SHP77 treated with DMSO at 0.1 percent for 48 hours (cell line): ENCODE measurements around the gene IL17REL.
"Not testable (repeated sequence)": the region's sequence is repeated elsewhere in the genome, so short reads cannot be mapped to it uniquely, and the experiment has no call there.

Source experiments
- DNase-seq: peaks from one replicate; lab custom pipeline; 2025; lab: John Stamatoyannopoulos, UW

Gene IL17REL

DNA sequence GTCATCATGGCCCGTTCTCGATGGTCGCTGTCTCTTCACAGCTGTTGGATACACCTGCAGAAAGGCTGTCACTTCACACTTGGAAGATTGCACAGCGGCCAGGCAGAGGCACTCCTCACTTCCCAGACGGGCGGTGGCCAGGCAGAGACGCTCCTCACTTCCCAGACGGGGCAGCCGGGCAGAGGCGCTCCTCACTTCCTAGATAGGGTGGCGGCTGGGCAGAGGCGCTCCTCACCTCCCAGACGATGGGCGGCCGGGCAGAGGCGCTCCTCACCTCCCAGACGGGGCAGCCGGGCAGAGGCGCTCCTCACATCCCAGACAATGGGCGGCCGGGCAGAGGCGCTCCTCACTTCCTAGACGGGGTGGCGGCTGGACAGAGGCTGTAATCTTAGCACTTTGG is 22.7 kb downstream of the IL17REL start:
- DNase-seq: not testable (repeated sequence)

- DNase-seq: no peak
Observed at GRCh38 chr22:49986325-49986724, 26.2 kb downstream of the IL17REL start.

- DNase-seq: no peak
Observed at GRCh38 chr22:49983148-49984042, 29.2 kb downstream of the IL17REL start.

- not testable (repeated sequence) for DNase-seq
Observed at GRCh38 chr22:49981799-49982198, 30.8 kb downstream of the IL17REL start.

GRCh38 chr22:49979587-49980264 is 32.8 kb downstream of the IL17REL start:
- peak; percentile 28 for DNase-seq

GRCh38 chr22:49977578-49977977 is 35.0 kb downstream of the IL17REL start:
- no peak for DNase-seq

DNA sequence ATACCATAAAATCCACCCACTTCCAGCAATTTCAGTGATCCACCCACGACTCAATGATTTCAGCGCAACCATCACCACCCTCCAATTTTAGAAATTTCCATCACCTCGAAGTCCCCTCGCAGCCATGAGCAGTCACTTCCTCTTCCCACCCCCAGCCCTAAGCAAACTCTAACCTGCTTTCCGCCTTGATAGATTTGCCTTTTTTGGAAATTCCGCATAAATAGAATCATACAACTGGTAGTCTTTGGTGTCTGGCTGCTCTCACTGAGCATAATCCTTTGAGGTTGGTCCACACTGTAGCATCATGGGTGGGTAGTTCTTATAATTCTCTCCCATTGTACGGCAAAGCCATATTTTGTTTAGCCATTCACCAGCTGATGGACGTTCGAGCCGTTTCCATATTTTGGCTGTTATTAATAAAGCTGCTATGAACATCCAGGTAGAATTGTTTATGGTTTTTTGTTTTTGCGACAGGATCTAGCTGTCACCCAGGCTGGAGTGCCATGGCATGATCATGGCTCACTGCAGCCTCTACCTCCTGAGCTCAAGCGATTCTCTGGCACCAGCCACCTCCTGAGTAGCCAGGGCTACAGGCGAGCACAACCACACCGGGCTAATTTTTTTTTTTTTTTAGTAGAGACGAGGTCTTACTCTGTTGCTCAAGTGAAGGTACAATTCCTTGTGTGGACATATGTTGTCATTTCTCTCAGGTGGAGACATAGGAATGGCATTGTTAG is 36.0 kb downstream of the IL17REL start:
- DNase-seq: no peak

GRCh38 chr22:49975543-49976389 is 36.8 kb downstream of the IL17REL start:
- no peak for DNase-seq

GRCh38 chr22:49973018-49973961 is 39.3 kb downstream of the IL17REL start:
- no peak for DNase-seq

DNA sequence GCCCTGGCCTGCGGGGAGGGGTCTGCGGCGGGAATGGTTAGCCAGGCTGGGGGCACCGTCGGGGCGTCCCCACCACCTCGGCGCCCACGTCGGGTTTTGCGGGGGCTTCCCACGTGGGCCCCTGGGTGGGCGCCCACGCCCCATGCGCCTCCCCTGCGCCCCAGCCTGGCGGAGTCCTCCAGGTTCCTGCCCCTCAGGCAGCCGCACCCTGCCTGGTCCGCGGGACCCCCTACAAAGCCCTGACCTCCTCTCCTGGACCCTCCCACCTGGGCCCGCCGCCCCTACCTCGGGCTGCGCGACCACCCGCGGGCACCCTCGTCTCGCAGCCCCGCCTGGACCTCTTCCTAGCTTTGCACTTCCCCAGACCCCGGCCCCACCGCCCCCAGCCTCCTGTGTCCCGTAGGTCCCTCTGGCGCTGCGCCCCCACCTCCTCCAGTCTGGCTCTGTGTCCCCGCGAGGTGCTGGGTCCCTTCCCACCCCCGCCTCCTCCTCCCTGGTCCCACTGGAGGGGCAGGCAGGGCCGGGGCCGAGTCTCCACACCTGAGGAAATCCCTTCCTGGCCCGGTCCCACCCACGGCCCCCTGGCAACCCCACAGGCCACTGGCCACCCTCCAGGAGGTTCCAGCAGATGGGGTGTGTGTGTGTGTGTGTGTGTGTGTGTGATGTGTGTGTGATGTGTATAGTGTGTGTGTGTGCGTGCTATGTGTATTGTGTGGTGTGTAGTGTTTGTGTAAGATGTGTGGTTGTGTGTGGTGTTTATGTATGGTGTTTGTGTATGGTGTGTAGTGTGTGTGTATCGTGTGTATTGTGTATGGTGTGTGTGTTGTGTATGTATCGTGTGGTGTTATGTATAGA is 40.2 kb downstream of the IL17REL start:
- DNase-seq: no peak

DNA sequence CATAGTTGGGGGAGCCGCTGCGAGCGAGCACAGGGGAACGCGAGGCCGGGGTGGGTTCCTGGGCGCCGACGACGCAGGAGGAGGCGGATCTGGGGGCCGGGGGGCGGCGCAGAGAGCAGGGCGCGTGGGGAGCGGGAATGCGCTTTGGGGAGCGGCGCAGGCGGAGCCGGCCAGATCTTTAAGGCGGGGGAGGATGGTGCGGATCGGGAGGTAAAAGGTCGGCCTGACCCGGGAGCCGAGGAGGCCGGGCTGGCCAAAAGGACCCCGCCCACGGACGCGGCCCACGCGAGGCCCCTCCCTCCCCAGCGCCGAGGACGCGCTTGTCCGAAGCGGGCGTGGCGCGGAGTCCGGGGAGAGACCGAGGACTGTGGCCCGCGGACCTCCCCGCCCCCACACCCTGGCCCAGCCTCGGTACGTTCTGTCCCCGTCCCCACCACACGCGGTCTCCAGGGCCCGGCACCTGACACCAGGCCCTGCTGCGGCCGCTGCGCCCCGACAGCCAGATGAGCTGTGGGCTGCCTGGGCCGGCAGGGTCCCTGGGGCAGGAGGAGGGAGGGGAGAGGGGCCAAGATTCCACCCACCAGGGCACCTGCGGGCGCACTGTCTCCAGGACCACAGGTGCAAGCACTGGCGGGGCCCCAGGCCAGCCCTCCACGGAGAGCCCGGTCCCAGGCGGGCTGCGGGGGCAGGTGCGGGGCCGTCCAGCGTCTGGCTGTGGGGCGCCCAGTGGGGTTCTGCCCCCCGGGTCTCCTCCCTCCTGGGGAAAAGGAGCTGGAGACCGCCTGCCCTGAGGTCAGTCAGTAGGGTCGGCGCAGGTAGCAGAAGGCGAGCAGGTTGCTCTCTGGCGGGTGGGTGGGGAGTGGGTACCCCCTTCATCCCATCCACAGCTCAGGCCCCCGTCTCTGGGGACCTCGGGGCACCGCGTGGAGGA is 41.1 kb downstream of the IL17REL start:
- DNase-seq: no peak

DNA sequence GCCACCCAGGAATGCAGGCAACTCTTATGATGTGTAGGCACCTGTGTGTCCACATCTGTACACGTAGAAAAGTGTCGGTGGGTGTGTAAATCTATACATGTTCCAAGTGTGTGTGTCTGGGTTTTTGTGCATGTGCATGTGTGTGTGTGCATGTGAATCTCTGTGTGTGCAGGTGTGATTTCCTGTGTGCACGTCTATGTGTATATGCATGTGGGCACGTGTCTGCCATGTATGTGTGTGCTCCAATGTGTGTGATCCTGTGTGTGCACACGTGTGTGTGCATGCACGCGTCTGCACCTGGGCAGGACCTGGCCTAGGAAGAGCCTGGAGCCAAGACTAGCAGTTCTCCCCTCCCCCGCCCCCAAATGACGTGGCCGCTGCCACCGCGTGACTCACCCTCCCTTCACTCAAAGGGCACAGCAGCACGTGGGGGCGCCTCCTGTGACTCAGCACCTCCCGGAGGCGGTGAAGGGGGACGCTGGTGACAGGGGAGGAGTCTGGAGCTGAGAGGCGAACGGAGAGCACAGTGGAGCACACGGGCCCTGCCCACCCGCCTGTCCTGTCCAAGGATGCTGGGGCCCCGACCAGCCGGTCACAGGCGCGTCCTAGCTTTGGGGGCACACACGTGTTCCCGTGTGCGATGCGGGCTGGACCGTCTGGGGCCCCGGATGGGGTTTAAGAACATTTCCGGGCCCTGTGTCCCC is 41.9 kb downstream of the IL17REL start:
- peak; percentile 54 for DNase-seq

DNA sequence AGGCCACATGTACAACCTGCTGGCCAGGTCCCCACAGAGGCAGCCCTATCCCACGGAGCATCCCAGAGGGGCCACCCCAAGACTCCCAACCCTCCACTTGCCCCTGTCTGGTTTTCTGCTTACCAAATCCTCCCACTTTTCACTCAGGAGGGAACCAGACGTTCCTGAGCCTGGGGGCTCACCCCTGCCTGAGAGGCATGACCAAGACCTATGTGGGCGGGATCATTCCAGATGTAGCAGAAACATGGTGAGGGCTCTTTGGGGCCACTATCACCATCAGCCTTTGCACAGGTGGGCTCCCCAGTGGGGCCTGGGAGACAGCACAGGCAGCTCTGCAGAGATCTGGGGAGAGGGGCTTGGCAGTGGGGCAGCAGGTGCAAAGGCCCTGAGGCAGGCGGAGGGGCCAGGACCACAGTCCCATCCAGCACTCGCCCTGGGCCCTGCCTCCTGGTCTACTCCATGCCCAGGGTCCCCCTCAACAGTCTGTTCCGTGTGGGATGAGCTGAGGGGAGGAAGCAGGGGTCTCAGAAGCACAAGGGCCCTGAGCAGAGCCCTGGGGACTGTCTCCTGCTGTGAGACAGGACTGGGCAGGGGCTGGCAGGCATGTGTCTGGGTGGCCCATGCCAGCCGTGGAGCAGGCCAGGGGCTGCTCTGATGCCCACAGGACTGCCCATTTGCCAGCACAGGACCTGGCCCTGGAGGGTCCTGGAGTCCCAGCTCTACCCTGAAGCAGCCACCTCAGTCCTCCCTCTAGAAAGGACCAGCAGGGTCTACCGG is 42.6 kb downstream of the IL17REL start:
- no peak for DNase-seq

GRCh38 chr22:49968831-49969661 is 43.5 kb downstream of the IL17REL start:
- no peak for DNase-seq

DNA sequence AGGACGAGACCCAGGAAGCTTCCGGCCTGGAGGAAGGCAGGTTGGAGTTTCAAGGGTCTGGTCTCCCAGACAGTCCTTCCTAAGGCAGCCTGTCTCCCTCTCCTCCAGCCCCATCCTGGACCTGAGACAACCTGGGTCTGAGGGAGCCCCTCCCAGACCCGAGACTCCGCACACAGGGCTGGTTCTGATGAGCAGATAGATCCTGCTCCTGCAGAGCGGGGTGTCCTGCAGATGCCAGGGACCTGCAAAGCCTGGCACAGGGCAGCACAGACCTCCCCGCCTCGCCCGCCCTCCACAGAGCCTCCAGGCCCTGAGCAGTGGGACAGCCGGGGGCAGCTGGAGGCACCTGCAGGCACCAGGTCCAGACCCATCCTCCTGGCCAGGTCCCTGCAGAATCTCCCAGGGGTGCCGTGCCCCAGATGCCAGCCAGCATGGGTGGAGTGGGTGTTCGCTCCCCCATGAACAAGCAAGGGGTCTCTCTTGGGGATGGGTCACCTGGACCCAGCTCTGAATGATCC is 44.2 kb downstream of the IL17REL start:
- DNase-seq: no peak

GRCh38 chr22:49967706-49968208 is 44.8 kb downstream of the IL17REL start:
- DNase-seq: no peak
